Endothelial cell of umbilical vein (primary cell): ENCODE data around the gene AGAP3.

Experiments
- EZH2 ChIP-seq: IDR thresholded peaks from 2 replicates; pipeline ENCODE4 v1.6.1; 2012; ENCODE audit warnings: borderline replicate concordance, low read depth, mild to moderate bottlenecking, moderate library complexity, low read length, inconsistent platforms; ENCODE audit not compliant: severe bottlenecking
- TF ChIP-seq, protein P1 (sequence below): IDR thresholded peaks from 2 replicates; pipeline ENCODE4 v1.6.1; 2011; ENCODE audit not compliant: insufficient read depth, insufficient read length

DNA sequence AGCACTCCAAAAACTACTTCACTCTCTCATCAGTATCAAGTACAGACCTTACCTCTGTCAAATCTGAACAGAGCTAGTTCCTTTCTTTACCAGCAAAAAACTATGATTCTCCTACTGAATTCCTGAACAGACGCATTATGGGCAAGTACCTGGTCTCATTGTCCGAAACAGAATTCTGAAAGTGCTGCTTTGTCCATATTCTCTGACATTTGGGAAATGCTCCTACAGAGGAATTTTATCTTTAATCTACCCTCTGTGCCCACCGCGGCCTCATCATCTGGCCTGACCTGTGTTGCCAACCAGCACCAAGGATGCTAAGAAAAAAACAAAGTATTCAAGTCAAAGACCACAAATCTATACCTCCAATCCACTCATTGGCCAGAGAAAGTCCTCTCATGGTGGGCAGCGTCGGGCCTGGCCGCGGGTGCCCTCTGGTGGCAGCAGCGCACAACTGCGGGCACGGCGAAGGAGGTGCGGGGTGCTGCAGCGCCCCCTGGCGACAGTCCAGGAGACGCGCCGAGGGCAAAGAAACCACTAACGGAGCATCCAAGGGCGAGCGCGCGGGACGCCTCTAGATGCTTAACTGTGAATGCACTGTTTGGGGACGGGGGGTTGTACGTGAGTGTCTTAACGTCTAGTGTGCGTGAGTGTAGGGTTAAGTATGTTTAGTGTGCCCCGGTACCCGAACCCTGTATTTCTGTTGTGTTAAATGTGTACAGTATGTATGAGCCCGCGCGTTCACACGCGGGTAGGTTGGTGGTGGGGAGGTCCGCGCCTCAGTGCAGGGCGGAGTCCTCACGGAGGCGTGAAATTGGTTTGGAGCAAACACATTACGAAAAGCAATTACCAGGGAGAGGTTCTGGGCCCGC lies 86.2 kb downstream of the AGAP3 start:
- TF ChIP-seq EZH2, result peak; percentile 44
- TF ChIP-seq, protein P1, sequence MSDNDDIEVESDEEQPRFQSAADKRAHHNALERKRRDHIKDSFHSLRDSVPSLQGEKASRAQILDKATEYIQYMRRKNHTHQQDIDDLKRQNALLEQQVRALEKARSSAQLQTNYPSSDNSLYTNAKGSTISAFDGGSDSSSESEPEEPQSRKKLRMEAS, result no peak
